ENCODE data around the gene DCUN1D1.

- TF ChIP-seq CTCF (conservative IDR thresholded peaks at IDR 0.05; ENCODE audit: low read length): no peak
- no peak for TF ChIP-seq EZH2phosphoT487 (IDR thresholded peaks at IDR 0.05; ENCODE audit: borderline replicate concordance, low read depth, low read length)
These were observed 54.4 kb downstream of the DCUN1D1 start for GRCh38 chr3:182925944-182926337.
